BLaER1 (cell line): Measurements from ENCODE around the gene TENM3.

ENCODE experiments used
- H3K27ac ChIP-seq: shearing (Covaris generic); formaldehyde crosslinking; 2 replicates; pipeline ENCODE4 v1.8.1; 2022
- H3K27me3 ChIP-seq: shearing (Covaris generic); formaldehyde crosslinking; 2 replicates; pipeline ENCODE4 v1.8.1; 2022
- H3K36me3 ChIP-seq: shearing (Covaris generic); formaldehyde crosslinking; 2 replicates; pipeline ENCODE4 v1.8.1; 2022
- H3K4me1 ChIP-seq: shearing (Covaris generic); formaldehyde crosslinking; 2 replicates; pipeline ENCODE4 v1.8.1; 2022
- H3K4me2 ChIP-seq: shearing (Covaris generic); formaldehyde crosslinking; 2 replicates; pipeline ENCODE4 v1.8.1; 2022
- H3K4me3 ChIP-seq: shearing (Covaris generic); formaldehyde crosslinking; 2 replicates; pipeline ENCODE4 v1.8.1; 2022
- H3K9ac ChIP-seq: shearing (Covaris generic); formaldehyde crosslinking; 2 replicates; pipeline ENCODE4 v1.8.1; 2022
- H3K9me3 ChIP-seq: shearing (Covaris generic); formaldehyde crosslinking; 2 replicates; pipeline ENCODE4 v1.8.1; 2022
- H4K20me1 ChIP-seq: shearing (Covaris generic); formaldehyde crosslinking; 2 replicates; pipeline ENCODE4 v1.8.1; 2022
- Cebpa-rat ChIP-seq: shearing (Covaris generic); IDR thresholded peaks from 2 replicates; pipeline ENCODE4 v1.8.1; 2022

Gene TENM3

DNA sequence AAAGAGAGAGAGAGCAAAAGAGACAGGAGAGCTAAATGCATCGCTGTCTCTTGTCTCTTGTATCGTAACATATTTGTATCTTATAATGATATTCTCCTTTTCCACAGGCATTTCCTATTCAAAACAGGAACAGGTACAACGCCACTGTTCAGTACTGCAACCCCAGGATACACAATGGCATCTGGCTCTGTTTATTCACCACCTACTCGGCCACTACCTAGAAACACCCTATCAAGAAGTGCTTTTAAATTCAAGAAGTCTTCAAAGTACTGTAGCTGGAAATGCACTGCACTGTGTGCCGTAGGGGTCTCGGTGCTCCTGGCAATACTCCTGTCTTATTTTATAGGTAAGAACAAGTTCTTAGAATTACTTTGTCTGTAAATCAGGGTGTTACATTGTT is 385.3 kb downstream of the TENM3 start:
- Histone ChIP-seq H3K27me3 (no peaks in the 10 kb centered on the region; the same call in 1 of the 2 replicates), H3K36me3 (no peaks in the 10 kb centered on the region), H3K4me1 (no peaks in the 10 kb centered on the region), H3K27ac (no peak overlapping the region), H3K9ac (no peak overlapping the region), H3K4me3 (no peak overlapping the region), H3K9me3 (no peaks in the 10 kb centered on the region), H3K4me2 (no peak overlapping the region), H4K20me1 (no peaks in the 10 kb centered on the region)
- no peak for TF ChIP-seq Cebpa-rat

DNA sequence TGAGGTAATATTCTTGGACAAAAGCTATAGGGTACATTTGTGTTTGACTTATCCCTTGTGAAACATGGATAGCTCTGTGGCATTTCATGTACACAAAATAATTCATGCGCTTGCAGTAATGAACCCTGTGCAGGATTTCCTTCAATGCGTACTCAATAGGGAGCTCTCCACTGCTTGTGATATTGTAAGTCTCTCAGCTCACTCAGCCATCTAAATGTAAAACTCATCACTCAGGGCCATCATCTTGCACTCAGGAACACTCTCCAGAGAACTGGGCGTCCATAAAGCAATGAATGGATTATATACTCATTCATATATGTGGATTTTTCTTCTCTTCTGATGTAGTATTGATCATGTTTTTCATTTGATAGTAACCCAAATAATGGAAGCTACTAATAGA is 385.9 kb downstream of the TENM3 start:
- no peak for TF ChIP-seq Cebpa-rat
- no peak overlapping the region for H3K9ac ChIP-seq
- no peak overlapping the region for H3K27ac ChIP-seq
- H4K20me1 ChIP-seq = no peaks in the 10 kb centered on the region
- H3K9me3 ChIP-seq = no peaks in the 10 kb centered on the region
- no peaks in the 10 kb centered on the region for H3K36me3 ChIP-seq
- no peak overlapping the region for H3K4me2 ChIP-seq
- H3K4me3 ChIP-seq = no peak overlapping the region
- H3K4me1 ChIP-seq = no peaks in the 10 kb centered on the region
- no peaks in the 10 kb centered on the region; the same call in 1 of the 2 replicates for H3K27me3 ChIP-seq

DNA sequence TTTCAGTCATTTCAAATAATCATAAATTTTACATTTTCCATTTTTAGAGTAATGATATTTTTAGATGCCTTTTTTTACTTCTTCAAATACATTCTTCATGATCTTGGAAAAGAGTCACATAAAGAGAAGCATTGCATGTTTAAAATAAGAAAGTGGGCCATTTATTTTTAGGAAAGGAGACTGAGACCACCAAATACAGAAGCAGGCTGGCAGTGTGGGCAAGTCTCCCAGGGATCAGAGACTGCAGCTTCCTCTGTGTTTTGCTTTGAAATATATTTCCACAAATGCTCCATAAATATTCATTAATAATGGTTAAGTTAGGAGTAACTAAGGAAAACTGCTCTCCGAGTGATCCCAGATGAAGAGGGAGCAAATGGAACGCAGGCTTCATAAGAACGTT is 397.3 kb downstream of the TENM3 start:
- TF ChIP-seq Cebpa-rat = no peak
- Histone ChIP-seq H3K4me2 (no peak overlapping the region), H3K36me3 (no peaks in the 10 kb centered on the region), H3K27ac (no peak overlapping the region), H3K4me1 (peaks cover 8% of the 10 kb centered on the region), H3K9me3 (peaks cover 5% of the 10 kb centered on the region; the same call in 1 of the 2 replicates), H3K4me3 (no peak overlapping the region), H3K9ac (no peak overlapping the region), H4K20me1 (no peaks in the 10 kb centered on the region), H3K27me3 (no peaks in the 10 kb centered on the region)

DNA sequence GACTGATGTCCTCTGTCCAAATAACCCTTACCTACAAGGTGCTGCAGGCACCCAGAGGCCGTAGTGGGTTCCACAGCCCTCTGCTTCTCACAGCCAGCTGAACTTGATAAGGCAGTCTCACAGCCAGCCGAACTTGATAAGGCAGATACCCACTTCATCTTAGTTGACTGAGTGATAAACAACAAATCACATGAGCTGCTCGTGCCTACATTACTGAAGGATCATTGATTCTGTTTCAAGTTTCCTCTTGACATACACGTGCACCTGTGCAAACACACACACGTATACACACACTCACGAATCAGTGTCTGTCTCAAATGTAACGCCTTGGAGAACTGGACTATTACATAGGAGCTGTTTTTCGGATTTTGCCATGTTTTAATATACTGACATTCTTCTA is 397.7 kb downstream of the TENM3 start:
- Histone ChIP-seq H3K4me3 (no peak overlapping the region), H3K27me3 (no peaks in the 10 kb centered on the region), H3K4me1 (peaks cover 8% of the 10 kb centered on the region), H3K4me2 (no peak overlapping the region), H3K9me3 (peaks cover 9% of the 10 kb centered on the region; the same call in 1 of the 2 replicates), H4K20me1 (no peaks in the 10 kb centered on the region), H3K9ac (no peak overlapping the region), H3K36me3 (no peaks in the 10 kb centered on the region), H3K27ac (no peak overlapping the region)
- TF ChIP-seq Cebpa-rat = no peak

DNA sequence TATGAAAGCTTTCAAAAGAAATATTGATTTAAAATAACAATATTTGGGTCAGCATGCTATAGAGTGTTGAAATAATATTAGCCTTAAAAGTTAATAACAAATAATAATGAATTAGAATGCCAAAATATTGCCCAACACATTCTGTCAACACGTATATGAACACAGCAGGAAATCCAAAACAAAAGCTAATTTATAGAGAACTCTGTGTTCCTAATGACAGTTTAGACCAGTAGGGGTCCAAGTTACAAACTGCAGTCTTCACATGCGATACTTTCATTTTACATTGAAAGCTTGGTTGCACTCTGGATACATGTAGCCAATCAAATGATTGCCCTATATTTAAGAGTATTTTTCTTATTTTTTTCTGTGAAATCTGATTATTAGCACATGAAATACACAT is 399.6 kb downstream of the TENM3 start:
- Histone ChIP-seq H3K36me3 (no peaks in the 10 kb centered on the region), H3K9ac (no peak overlapping the region), H3K4me3 (no peak overlapping the region), H4K20me1 (no peaks in the 10 kb centered on the region), H3K4me1 (peaks cover 8% of the 10 kb centered on the region), H3K27ac (no peak overlapping the region), H3K9me3 (peaks cover 10% of the 10 kb centered on the region; the same call in 1 of the 2 replicates), H3K4me2 (no peak overlapping the region), H3K27me3 (no peaks in the 10 kb centered on the region)
- TF ChIP-seq Cebpa-rat = no peak

DNA sequence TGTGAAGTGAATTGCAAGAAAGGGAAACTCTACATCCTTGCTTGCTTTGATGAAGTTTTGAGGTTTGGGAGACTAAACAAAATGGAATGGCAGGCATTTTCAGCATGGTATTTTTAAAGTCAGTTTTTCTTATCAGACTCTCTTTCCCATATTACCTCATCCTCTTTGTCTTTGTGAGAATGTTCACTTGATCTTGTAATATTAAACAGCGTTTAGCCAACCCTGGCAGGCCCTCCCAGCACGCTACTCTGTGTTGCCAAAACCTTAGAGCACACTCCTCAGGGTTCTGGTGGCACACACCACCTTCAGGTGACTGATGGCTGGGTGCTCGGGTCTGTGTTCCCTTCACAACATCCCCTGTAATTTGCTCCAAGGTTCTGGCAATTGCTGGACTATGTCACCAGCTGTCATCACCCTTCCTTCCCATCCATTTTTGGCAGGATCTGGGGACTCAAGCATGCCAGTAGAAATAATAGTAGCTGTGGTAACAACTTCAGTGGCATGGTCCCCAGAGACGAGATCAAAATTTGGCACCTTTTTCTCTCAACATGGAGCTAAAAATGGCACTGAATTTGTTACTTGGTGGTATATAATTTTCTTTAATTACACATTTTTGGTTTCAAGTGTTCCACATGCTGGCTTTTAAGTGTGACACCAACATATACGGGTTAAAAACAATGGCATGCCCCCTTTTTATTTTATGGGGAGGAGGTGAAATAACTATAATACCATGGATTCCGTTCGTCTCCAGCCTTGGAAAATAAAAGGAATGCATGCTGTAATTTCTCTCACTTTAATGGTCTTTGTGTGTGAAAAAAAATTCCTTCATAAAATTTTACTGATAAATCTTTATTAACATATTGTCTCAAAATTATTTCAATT is 400.8 kb downstream of the TENM3 start:
- H3K27me3 ChIP-seq = no peaks in the 10 kb centered on the region
- H3K9ac ChIP-seq = no peak overlapping the region
- H3K4me2 ChIP-seq = no peak overlapping the region
- H3K9me3 ChIP-seq = peaks cover 10% of the 10 kb centered on the region; the same call in 1 of the 2 replicates
- no peaks in the 10 kb centered on the region for H3K36me3 ChIP-seq
- H3K27ac ChIP-seq = no peak overlapping the region
- no peaks in the 10 kb centered on the region for H4K20me1 ChIP-seq
- TF ChIP-seq Cebpa-rat = no peak
- H3K4me1 ChIP-seq = peaks cover 8% of the 10 kb centered on the region
- no peak overlapping the region for H3K4me3 ChIP-seq

DNA sequence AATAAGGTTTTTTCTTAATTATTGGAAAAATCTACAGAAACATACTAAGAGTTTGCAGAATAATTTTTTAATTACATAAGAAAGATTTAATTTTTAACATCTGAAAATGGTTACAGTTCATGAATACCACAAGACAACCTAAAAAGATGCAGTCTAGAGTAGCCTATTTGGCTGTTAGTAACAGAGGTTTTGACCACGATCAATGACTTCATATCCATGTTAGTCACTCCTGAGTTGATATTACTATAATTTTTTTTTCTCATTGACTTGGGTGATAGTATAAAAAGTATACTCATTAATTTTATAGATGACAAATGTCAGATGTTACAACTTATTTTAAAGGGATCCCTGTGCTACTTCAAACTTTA is 401.5 kb downstream of the TENM3 start:
- Histone ChIP-seq H3K4me1 (peaks cover 8% of the 10 kb centered on the region), H3K4me3 (no peak overlapping the region), H3K9ac (no peak overlapping the region), H3K4me2 (no peak overlapping the region), H4K20me1 (no peaks in the 10 kb centered on the region), H3K36me3 (no peaks in the 10 kb centered on the region), H3K27me3 (no peaks in the 10 kb centered on the region), H3K9me3 (peaks cover 10% of the 10 kb centered on the region; the same call in 1 of the 2 replicates), H3K27ac (no peak overlapping the region)
- no peak for TF ChIP-seq Cebpa-rat

DNA sequence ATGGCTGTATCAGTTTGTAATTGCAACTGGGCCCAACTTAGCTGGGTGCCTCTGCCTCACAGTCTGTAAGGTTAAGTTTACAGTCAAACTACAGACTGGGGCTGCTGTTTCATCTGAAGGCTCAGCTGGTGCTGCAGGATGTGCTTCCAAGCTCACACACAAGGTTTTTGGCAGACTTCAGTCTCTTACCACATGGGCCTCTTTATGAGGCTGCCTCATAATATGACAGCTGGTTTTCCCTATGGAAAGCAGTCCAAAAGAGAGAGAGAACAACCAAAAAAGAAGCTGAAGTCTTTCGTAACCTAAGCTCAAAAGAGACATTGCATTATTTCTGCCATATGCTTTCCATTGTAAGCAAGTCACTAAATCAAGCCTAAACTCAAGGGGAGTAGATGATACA is 402.3 kb downstream of the TENM3 start:
- Histone ChIP-seq H3K27me3 (no peaks in the 10 kb centered on the region), H3K27ac (no peak overlapping the region), H3K9ac (no peak overlapping the region), H3K4me2 (no peak overlapping the region), H4K20me1 (no peaks in the 10 kb centered on the region), H3K36me3 (no peaks in the 10 kb centered on the region), H3K9me3 (peaks cover 10% of the 10 kb centered on the region; the same call in 1 of the 2 replicates), H3K4me1 (peaks cover 4% of the 10 kb centered on the region), H3K4me3 (no peak overlapping the region)
- no peak for TF ChIP-seq Cebpa-rat

DNA sequence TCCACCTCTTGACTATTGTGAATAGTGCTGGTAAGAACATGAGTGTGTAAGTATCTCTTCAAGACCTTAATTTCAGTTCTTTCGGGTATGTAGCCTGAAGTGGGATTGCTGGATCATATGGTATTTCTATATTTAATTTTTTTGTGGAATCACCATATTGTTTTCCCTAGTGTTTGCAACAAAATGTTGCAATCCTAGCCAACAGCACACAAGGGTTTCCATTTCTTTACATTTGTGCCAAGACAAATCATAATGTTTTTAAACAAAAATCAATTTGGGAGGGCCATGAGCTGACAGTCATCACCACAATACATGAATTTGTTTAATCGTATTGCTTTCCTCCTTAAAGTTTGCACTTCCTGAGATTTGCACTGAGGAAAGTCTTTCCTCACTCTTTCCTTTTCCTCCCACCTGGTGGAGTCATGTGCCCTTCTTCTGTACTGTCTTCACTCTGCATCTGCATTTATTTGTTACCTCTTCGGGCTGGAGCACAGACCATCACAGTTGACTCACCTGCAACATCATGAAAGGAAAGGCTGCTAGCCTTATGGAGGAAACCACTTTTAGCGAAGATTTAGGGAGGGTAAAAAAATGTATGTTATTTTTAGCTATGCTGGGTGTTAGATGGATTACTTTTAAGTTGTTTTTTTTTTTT is 404.6 kb downstream of the TENM3 start:
- Histone ChIP-seq H3K27me3 (no peaks in the 10 kb centered on the region), H3K4me3 (no peak overlapping the region), H3K27ac (no peak overlapping the region), H3K4me1 (no peaks in the 10 kb centered on the region), H3K9ac (no peak overlapping the region), H4K20me1 (no peaks in the 10 kb centered on the region), H3K36me3 (no peaks in the 10 kb centered on the region), H3K4me2 (no peak overlapping the region), H3K9me3 (peaks cover 10% of the 10 kb centered on the region; the same call in 1 of the 2 replicates)
- TF ChIP-seq Cebpa-rat = no peak

DNA sequence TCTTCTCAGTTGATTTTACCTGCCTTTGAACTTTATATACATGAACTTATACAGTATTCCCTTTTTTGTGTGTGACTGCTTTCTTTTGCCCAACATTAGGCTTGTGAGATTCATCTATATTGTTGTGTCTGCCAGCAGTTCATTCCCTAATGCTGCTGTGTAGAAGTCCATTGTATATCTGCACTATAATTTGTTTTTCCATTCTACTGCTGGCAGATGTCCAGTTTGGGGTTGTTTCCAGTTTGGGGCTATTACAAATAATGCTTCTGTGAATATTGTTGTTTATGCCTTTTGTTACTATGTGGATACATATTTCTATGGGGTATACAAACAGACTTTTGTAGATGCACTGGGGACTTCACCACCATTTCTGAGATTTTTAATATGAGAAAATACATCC is 405.6 kb downstream of the TENM3 start:
- Histone ChIP-seq H3K4me1 (no peaks in the 10 kb centered on the region), H3K4me2 (no peak overlapping the region), H3K4me3 (no peak overlapping the region), H3K9me3 (peaks cover 10% of the 10 kb centered on the region; the same call in 1 of the 2 replicates), H3K9ac (no peak overlapping the region), H3K36me3 (no peaks in the 10 kb centered on the region), H4K20me1 (no peaks in the 10 kb centered on the region), H3K27ac (no peak overlapping the region), H3K27me3 (no peaks in the 10 kb centered on the region)
- no peak for TF ChIP-seq Cebpa-rat
